ENCODE data around the gene CD38.
"Not testable (repeated sequence)": the region's sequence is repeated elsewhere in the genome, so short reads cannot be mapped to it uniquely, and the experiment has no call there.

Gene CD38

DNA sequence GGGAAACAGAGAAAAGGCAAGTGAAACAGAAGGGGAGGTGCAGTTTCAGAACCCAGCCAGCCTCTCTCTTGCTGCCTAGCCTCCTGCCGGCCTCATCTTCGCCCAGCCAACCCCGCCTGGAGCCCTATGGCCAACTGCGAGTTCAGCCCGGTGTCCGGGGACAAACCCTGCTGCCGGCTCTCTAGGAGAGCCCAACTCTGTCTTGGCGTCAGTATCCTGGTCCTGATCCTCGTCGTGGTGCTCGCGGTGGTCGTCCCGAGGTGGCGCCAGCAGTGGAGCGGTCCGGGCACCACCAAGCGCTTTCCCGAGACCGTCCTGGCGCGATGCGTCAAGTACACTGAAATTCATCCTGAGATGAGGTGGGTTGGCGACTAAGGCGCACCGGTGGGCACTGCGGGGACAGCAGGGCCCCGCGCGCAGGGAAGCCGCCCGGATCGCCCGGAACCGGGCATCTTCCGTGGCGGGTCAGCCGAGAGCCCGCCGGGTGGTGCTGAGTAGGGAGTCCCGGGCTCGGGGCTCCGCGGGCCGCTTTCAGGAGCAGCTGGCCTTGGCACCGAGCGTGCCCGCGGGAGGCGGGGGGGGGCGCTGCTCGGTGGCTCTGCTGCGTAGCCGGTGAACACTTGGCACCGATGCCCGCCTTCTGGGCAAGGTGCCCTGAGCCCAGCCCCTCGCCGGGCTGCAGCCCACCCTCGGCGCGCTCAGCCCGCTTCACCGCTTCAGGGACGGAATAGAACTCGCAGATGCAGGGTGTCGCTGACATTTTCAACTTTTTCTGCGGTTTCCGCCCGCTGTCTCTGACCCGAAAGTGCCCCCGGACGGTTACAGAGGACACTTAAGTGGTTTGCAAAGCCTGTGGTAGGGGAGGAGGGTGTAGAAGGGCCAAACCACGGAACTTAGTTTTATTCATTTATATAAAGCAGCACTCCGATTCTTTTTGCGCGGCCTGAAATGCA is at the start of gene CD38:
Gene CD38 (plus strand): TSS at position 40 of the 953 bp plus-strand sequence. CDS start 87 bp downstream, at position 127.
- peak; percentile 40 for DNase-seq (ENCODE audit: low spot score)

DNA sequence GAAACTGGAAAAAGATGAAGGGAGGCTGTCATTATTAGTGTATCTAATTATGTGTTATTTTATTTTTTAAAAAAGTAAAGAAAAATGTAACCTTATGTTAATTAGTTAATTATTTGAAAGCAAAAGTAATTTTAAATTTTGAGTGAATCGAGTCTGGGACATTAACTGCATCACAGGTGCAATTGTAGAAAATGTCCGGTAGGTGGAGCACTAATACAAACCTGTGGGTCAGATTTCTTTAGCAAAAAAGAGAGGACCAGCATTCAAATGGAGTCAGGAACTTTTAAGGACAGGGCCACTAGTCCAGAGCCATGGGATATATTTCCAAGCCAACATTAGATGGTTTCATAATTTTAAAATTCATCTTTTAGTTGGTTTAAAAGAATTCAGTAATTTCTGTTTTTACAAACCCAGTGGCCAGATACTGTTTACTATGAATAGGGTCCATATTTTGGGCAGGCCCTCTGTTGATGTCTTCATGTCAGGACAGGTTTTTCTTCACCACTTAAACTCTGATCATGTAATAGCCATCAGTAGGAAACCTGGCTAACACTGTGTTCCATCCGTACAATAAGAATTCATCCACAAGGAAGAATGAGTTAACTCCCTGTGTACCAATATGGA is 48.1 kb upstream of the CD38 start:
- DNase-seq (ENCODE audit: low spot score): peak; percentile 65

DNA sequence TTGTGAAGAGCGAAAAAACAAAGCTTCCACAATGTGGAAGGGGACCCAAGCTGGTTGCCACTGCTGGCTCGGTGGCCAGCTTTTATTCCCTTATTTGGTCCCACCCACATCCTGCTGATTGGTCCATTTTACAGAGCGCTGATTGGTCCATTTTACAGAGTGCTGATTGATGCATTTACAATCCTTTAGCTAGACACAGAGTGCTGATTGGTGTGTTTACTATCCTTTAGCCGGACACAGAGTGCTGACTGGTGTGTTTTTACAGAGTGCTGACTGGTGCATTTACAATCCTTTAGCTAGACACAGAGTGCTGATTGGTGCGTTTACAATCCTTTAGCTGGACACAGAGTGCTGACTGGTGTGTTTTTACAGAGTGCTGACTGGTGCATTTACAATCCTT is 45.1 kb upstream of the CD38 start:
- DNase-seq (ENCODE audit: low spot score): not testable (repeated sequence)

DNA sequence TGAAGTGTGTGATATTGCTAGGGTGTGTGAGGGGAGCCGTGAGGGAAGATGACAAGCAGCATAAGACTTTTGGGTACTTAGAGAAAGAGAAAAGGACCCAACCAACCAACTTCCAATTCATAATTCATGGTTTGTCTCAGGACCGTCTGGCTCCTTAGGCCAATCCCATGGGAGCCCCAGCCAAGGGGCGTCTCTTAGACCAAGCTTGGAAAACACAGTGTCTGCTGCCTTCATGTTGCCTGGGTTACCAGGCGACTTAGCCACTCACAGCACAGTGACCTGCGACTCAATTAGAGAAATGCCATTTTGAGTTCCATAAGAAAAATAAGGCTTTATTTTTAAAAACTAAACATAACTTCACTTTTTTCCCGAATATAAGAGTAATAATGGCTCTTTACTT is 42.6 kb upstream of the CD38 start:
- DNase-seq (ENCODE audit: low spot score): no peak

- no peak for DNase-seq (ENCODE audit: low spot score)
Measured at GRCh38 chr4:15736514-15737050, 41.5 kb upstream of the CD38 start.

GRCh38 chr4:15737255-15737654 is 40.9 kb upstream of the CD38 start:
- DNase-seq (ENCODE audit: low spot score): no peak

DNA sequence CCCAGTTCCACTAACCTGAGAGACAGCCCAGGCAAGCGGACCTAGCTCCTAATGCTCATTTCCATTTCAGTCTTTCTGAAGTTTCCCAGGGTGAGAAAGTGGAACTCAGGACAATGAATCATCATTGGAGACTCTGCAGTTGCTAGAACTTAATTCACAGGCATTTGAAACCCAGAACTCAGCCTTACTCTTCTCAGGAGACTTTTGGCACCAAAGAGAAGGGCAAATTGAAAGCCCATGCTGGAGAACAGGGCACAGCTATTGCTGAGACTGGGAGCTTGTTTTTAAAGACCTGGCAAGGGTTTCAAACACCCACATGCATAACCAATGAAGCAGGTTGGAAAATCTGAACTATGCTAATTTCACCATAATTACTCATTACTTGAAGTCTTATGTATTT is 39.3 kb upstream of the CD38 start:
- no peak for DNase-seq (ENCODE audit: low spot score)

DNA sequence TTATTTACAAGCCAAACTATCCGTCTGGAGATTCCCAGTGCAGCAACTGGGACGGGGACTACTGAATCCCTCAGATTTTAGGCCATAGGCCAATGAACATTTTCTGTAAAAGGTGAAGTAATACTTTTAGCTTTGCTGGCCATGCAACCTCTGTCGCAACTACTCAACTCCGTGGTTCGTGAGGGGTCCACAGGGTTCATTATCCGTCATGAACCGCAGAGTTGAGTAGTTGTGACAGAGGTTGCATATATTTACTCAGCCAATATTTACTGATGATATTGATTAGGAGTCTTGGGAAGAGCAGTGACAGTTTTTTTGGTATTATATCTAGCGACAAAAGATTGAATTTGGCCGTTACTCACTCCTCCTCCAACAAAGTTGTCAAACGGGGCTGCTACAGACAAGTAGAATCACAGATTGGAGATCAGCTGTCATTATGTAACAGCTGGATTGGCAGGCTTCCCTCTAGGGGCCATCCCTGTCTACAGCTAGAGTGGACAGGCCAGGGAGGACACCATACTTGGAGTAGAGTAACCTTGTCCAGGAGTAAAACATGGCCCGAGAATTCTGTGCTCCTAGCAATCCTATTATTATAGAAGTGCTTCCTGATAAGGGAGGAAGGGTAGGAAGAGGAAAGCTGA is 37.2 kb upstream of the CD38 start:
- no peak for DNase-seq (ENCODE audit: low spot score)

- DNase-seq (ENCODE audit: low spot score): no peak
Measured at GRCh38 chr4:15742083-15742582, 36.0 kb upstream of the CD38 start.

DNA sequence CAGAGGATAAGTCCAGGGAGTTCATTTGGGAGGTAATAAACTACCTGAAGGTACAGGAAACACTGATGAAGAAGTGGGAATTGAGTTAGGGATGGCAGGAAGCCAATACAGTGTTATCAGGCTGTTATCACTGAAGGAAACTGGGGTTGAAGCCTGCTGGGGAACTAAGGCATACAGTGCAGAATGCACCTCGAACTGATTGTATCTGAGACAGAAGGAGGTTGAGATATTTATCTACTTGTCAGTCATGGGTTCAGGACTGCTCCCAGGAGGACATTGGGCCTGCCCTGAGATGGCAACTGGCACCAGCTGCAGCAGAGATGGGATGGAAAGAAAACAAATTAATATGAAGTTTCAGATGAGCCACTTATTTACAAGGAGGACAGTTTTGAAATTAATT is 35.5 kb upstream of the CD38 start:
- no peak for DNase-seq (ENCODE audit: low spot score)

DNA sequence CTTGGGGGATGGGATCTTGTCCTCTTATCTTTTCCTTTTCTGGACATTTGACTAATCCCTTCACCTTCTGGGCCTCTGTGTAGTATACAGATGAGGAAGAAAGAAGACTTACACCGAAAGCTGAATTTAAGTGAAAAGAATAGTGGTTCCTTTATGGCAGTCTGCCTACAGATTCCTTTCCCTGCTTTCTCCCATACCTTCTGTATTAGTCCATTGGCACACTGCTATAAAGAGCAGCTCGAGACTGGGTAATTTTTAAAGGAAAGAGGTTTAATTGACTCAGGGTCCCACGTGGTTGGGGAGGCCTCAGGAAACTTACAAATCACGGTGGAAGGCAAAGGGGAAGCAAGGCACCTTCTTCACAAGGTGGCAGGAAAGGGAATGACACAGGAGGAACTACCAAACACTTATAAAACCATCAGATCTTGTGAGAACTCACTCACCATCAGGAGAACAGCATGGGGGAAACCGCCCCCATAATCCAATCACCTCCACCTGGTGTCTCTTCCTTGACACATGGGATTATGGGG is 34.0 kb upstream of the CD38 start:
- DNase-seq (ENCODE audit: low spot score): no peak

DNA sequence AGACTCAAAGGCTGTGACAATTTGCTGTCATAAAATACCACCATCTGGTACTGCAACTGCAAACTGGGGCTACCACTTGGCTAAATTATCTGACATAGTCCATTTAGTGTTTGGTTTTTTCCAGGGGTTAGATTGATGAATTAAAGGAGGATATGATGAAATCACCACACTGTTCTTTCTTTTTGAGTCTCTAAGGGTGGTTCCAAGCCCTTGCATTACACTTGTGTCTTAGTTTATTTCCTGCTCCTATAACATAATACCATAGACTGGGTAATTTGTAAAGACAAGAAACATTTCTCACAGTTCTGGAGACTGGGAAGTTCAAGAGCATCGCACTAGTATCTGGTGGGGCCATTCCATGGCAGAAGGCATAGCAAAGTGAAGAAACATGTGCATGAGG is 32.0 kb upstream of the CD38 start:
- no peak for DNase-seq (ENCODE audit: low spot score)

DNA sequence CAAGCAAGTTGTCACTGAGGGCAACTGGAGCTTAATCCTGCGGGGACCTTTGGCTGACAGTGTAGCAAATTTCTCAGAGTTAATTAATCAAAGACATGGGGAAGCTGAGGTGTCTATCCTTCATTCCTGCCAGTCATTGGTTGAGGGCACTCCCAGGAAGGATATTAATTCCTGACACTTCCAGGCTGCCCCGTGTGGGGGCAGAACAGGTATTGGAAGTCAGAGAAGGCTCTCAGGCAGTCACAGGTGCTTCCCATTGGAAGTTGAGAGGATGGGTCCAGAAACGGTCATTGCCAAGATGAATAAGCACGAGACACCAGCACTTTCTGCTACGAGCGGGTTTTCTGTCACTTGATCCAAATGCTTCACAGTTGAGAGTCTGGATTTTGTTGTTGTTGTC is 29.1 kb upstream of the CD38 start:
- no peak for DNase-seq (ENCODE audit: low spot score)

DNA sequence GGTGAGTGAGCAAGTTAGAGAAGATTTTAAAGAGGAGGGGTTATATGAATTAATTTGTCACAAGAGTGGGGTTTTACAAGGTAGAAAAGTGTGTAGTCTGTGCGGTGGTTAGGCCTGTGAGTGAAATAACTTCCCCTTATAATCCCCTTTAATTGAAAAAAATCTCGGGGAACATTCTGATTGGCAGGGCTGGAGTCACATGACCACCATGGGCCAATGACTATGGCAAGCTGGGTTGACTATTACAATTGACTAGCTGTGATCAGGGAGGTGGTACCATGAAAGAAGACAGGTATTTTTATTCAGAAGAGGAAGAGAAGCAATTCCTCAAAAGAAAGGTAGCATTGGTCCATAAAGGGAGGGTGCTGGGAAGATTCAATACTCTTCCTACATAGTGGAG is 27.0 kb upstream of the CD38 start:
- no peak for DNase-seq (ENCODE audit: low spot score)

GRCh38 chr4:15753081-15753480 is 25.0 kb upstream of the CD38 start:
- DNase-seq (ENCODE audit: low spot score): no peak

GRCh38 chr4:15753786-15754185 is 24.3 kb upstream of the CD38 start:
- no peak for DNase-seq (ENCODE audit: low spot score)

DNA sequence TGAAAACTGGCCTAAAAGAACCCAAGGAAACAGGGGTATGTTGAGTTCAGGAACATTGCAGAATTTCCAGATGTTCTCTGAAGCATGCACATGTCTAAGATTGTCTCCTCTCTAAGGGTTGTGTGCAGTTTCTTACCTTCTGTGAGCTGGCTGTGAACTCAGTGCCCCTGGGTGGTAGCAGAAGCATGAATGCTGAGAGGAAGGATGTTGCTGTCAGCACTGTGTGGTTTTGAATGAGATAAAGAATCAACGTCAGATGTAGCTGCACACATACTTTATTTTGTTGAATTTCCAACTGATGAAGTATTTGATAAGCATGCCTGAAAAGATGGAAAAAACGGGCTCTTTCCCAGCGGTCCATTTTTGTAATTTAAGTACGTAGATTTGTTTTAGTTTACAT is 23.8 kb upstream of the CD38 start:
- DNase-seq (ENCODE audit: low spot score): peak; percentile 46

DNA sequence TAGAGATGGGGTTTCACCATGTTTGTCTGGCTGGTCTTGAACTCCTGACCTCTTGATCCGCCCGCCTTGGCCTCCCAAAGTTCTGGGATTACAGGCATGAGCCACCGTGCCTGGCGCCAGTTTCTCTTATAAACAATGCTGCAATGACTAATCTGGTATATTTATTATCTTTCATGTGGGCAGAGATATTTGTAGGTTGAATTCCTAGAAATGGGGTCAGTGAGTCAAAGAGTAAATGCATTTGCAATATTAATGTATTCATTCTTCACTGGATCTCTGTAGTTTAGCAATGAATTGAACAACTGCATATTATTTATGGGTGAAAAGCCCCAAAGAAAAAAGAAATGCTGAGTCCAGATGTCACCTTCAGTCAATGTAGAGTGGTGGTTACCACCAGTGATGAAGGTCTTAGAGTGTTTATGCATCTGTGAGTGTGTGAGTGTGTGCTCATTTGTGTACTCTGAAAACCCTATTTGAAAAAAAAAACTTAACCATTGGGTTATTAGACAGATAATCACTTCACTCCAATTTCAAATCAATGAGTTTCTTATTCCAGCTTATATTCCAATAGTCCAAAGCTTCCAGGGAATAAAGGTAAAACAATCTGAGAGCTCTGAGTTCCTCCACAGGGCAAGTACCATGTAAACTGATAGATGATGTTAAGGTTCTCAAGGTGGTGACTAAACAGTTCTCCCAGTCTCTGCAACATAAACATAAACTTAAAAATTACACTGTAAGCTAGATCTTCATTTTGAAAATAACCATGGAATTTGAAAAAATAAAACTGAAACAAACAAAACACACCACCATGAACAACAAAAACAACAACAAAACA is 22.6 kb upstream of the CD38 start:
- peak; percentile 57 for DNase-seq (ENCODE audit: low spot score)

GRCh38 chr4:15756361-15756861 is 21.7 kb upstream of the CD38 start:
- DNase-seq (ENCODE audit: low spot score): peak; percentile 86

- no peak for DNase-seq (ENCODE audit: low spot score)
Measured at GRCh38 chr4:15757054-15757453, 21.1 kb upstream of the CD38 start.

DNA sequence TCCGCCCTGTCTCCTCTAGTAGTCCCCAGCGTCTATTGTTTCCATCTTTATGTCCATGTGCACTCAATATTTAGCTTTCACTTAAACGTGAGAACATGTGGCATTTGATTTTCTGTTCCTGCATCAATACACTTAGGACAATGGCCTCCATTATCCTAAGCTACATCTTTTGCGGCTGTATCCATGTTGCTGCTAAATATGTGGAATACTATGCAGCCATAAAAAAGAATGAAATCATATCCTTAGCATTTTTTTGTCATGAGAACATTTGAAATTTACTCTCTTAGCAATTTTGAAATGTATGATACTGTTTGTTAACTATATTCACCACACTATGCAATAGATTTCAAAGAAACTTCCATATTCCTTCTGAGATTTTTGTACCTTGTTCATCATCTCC is 19.8 kb upstream of the CD38 start:
- DNase-seq (ENCODE audit: low spot score): no peak
